Measurements from ENCODE around the gene GPC5.

GRCh38 chr13:91576590-91576989, 178.2 kb downstream of the GPC5 start:
- TF ChIP-seq SAP30 (IDR thresholded peaks at IDR 0.05; ENCODE audit: insufficient read depth, insufficient replicate concordance, low read length) (no peak), CHD2 (IDR thresholded peaks at IDR 0.05; ENCODE audit: low read length) (no peak), TBP (IDR thresholded peaks at IDR 0.05; ENCODE audit: low read depth, low read length) (no peak), RBBP5 (IDR thresholded peaks at IDR 0.05; ENCODE audit: borderline replicate concordance, low read depth, low read length) (no peak), GABPA (IDR thresholded peaks at IDR 0.05; ENCODE audit: borderline replicate concordance, insufficient read depth, low read length) (no peak), JUND (IDR thresholded peaks at IDR 0.05; ENCODE audit: low read length) (no peak), E2F6 (IDR thresholded peaks at IDR 0.05) (no peak)
- TF ChIP-seq, protein P1, sequence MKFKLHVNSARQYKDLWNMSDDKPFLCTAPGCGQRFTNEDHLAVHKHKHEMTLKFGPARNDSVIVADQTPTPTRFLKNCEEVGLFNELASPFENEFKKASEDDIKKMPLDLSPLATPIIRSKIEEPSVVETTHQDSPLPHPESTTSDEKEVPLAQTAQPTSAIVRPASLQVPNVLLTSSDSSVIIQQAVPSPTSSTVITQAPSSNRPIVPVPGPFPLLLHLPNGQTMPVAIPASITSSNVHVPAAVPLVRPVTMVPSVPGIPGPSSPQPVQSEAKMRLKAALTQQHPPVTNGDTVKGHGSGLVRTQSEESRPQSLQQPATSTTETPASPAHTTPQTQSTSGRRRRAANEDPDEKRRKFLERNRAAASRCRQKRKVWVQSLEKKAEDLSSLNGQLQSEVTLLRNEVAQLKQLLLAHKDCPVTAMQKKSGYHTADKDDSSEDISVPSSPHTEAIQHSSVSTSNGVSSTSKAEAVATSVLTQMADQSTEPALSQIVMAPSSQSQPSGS (IDR thresholded peaks at IDR 0.05; ENCODE audit: low read length) = no peak

Measured in H1 (cell line).